NT2/D1 (cell line): ENCODE results near the gene C19orf67.
A peak's percentile ranks its signal among the peaks of the same experiment; 100 is the strongest.

Source experiments
- DNase-seq: peaks from one replicate; pipeline ENCODE4 v3.0.0-alpha.2; 2011; ENCODE audit warnings: low read depth, low spot score
- H3K27me3 ChIP-seq: 2 replicates; pipeline ENCODE4 v1.6.0; 2011; ENCODE audit warnings: mild to moderate bottlenecking; ENCODE audit not compliant: insufficient read length, insufficient read depth
- H3K36me3 ChIP-seq: 2 replicates; pipeline ENCODE4 v1.6.1; 2011; ENCODE audit warnings: mild to moderate bottlenecking, low read length, mixed read lengths; ENCODE audit not compliant: insufficient read depth, insufficient read length
- H3K4me1 ChIP-seq: 2 replicates; pipeline ENCODE4 v1.5.1; 2011; ENCODE audit not compliant: insufficient read depth, insufficient read length
- H3K4me3 ChIP-seq: 2 replicates; pipeline ENCODE4 v1.5.1; 2011; ENCODE audit warnings: low read depth; ENCODE audit not compliant: insufficient read length
- H3K9ac ChIP-seq: 2 replicates; pipeline ENCODE4 v1.6.0; 2011; ENCODE audit warnings: low read depth; ENCODE audit not compliant: insufficient read length
- H3K9me3 ChIP-seq: 2 replicates; pipeline ENCODE4 v1.5.1; 2011; ENCODE audit warnings: mild to moderate bottlenecking, low read length; ENCODE audit not compliant: insufficient read depth
- SUZ12 ChIP-seq: IDR thresholded peaks from 2 replicates; pipeline ENCODE4 v1.6.1; 2011; ENCODE audit not compliant: insufficient read length, insufficient read depth; ENCODE audit errors: extremely low read depth
- YY1 ChIP-seq: IDR thresholded peaks from 2 replicates; pipeline ENCODE4 v1.6.1; 2011; ENCODE audit not compliant: insufficient read length, insufficient read depth
- ZNF274 ChIP-seq: IDR thresholded peaks from 2 replicates; pipeline ENCODE4 v1.6.1; 2011; ENCODE audit warnings: mild to moderate bottlenecking, low read depth, low read length

C19orf67 gene

GRCh38 chr19:14031719-14032480, 53.7 kb downstream of the C19orf67 start, which contains the start of gene IL27RA:
Gene IL27RA, plus strand, starts transcription at chr19:14031762. Its CDS starts 111 bp downstream, at chr19:14031873.
- H3K27me3 ChIP-seq = peaks cover 16% of the 10 kb centered on the region
- peak; percentile 56 for DNase-seq
- peak within 1 kb of the TSS; percentile 95 for H3K9ac ChIP-seq
- TF ChIP-seq SUZ12 (no peak), YY1 (no peak), ZNF274 (no peak)
- H3K4me1 ChIP-seq = peaks cover 6% of the 10 kb centered on the region
- no peaks in the 10 kb centered on the region for H3K36me3 ChIP-seq
- H3K4me3 ChIP-seq = peak within 1 kb of the TSS; percentile 84
- no peaks in the 10 kb centered on the region for H3K9me3 ChIP-seq
